ENCODE results near the gene WNT5A. TPM values are rescaled to one million over a fixed set of nuclear protein-coding genes. Genes with fewer than 3 reads are reported as not detected.

WNT5A gene
- total RNA-seq, 4 donors from 2014 or later, result 6.2 to 96.5 (median 23.1) TPM

- Histone ChIP-seq H3K4me3 (no peak overlapping the region), H3K27ac (no peak overlapping the region)
- DNase-seq, result no peak
Measured at GRCh38 chr3:55526332-55527030, 39.4 kb upstream of the WNT5A start.

GRCh38 chr3:55525436-55525835, 38.3 kb upstream of the WNT5A start:
- intact Hi-C loops (cut with DNase I; ENCODE audit: low total_unique reads), result no loop called here
- H3K27ac ChIP-seq, result no peak overlapping the region
- H3K27me3 ChIP-seq, result no peaks in the 10 kb centered on the region
- no peaks in the 10 kb centered on the region for H3K36me3 ChIP-seq
- H3K9me3 ChIP-seq, result no peaks in the 10 kb centered on the region
- no peak for TF ChIP-seq POLR2A (IDR thresholded peaks at IDR 0.05)
- H3K4me3 ChIP-seq, result no peak overlapping the region
- no peak for DNase-seq
- no peaks in the 10 kb centered on the region for H3K4me1 ChIP-seq

More at GRCh38 chr3:55526332-55527030, 39.4 kb upstream of the WNT5A start:
- no peaks in the 10 kb centered on the region for H3K27me3 ChIP-seq
- H3K4me1 ChIP-seq, result no peaks in the 10 kb centered on the region
- H3K36me3 ChIP-seq, result no peaks in the 10 kb centered on the region
- intact Hi-C loops (cut with DNase I; ENCODE audit: low total_unique reads), result no loop called here
- TF ChIP-seq, protein P1, sequence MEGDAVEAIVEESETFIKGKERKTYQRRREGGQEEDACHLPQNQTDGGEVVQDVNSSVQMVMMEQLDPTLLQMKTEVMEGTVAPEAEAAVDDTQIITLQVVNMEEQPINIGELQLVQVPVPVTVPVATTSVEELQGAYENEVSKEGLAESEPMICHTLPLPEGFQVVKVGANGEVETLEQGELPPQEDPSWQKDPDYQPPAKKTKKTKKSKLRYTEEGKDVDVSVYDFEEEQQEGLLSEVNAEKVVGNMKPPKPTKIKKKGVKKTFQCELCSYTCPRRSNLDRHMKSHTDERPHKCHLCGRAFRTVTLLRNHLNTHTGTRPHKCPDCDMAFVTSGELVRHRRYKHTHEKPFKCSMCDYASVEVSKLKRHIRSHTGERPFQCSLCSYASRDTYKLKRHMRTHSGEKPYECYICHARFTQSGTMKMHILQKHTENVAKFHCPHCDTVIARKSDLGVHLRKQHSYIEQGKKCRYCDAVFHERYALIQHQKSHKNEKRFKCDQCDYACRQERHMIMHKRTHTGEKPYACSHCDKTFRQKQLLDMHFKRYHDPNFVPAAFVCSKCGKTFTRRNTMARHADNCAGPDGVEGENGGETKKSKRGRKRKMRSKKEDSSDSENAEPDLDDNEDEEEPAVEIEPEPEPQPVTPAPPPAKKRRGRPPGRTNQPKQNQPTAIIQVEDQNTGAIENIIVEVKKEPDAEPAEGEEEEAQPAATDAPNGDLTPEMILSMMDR (IDR thresholded peaks at IDR 0.05), result no peak
- TF ChIP-seq POLR2A (IDR thresholded peaks at IDR 0.05), result no peak
- no peaks in the 10 kb centered on the region for H3K9me3 ChIP-seq

DNA sequence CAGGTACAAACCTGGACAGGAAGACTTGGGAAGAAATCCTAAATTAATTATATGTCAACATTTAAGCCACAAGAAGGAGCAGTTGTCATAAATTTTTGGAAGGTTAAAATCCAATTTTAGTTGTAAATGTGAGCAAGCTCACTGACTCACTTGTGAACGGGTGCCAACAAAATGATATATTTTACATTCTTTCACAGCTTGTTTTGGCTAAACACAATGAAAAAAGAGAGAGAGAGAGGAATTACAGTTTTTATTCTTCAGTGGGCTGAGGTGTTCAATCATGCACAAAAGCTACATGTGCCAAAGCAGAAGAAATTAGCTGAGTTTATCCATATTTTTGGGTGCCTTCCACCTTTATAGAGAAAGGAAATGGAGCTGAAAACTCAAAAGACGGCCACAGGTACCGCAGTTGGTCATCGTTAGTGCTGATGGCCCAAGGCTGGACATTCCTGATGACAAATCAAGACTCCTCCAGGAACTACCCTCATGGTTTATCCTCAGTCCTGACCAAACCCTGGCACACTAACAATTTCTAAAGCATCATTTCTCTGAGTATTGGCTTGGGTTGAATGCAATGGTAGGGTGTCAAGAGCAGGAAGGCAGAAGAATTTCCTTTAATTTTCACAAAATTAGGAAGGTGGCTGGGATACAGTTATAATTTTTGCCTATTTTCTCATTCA, 37.6 kb upstream of the WNT5A start:
- Histone ChIP-seq H3K9me3 (no peaks in the 10 kb centered on the region), H3K4me3 (no peak overlapping the region), H3K27me3 (no peaks in the 10 kb centered on the region), H3K4me1 (no peaks in the 10 kb centered on the region), H3K36me3 (no peaks in the 10 kb centered on the region), H3K27ac (no peak overlapping the region)
- TF ChIP-seq, protein P1 (IDR thresholded peaks at IDR 0.05), result no peak
- TF ChIP-seq POLR2A (IDR thresholded peaks at IDR 0.05), result no peak
- intact Hi-C loops (cut with DNase I; ENCODE audit: low total_unique reads), result no loop called here
- no peak for DNase-seq

DNA sequence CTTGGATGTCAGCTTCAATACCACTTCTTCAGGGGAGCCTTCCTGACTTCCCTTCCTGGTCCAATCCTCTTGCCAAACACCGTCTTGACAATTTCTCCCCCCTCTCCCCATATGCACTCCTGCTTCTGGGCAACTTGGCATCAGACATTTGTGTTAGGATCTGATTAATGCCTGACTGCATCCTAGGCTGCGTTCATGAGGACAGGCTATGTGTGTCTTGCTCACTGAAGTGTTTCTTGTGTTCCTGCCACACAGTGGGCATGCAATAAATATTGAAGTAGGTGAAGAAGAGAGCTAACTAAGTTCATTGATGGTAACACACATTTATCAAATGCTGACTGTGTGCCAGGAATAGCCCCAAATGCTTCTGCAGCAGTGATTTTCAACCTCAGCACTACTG, 36.4 kb upstream of the WNT5A start:
- H3K36me3 ChIP-seq, result no peaks in the 10 kb centered on the region
- TF ChIP-seq POLR2A (IDR thresholded peaks at IDR 0.05), result no peak
- TF ChIP-seq, protein P1 (IDR thresholded peaks at IDR 0.05), result no peak
- no peak for DNase-seq
- no peak overlapping the region for H3K4me3 ChIP-seq
- H3K4me1 ChIP-seq, result no peaks in the 10 kb centered on the region
- H3K27ac ChIP-seq, result no peak overlapping the region
- no peaks in the 10 kb centered on the region for H3K27me3 ChIP-seq
- intact Hi-C loops (cut with DNase I; ENCODE audit: low total_unique reads), result no loop called here
- H3K9me3 ChIP-seq, result no peaks in the 10 kb centered on the region

- H3K9me3 ChIP-seq, result no peaks in the 10 kb centered on the region
- intact Hi-C loops (cut with DNase I; ENCODE audit: low total_unique reads), result no loop called here
- TF ChIP-seq, protein P1 (IDR thresholded peaks at IDR 0.05), result no peak
- no peak for TF ChIP-seq POLR2A (IDR thresholded peaks at IDR 0.05)
- H3K27me3 ChIP-seq, result no peaks in the 10 kb centered on the region
- no peak for DNase-seq
- H3K4me3 ChIP-seq, result no peak overlapping the region
- no peak overlapping the region for H3K27ac ChIP-seq
- no peaks in the 10 kb centered on the region for H3K4me1 ChIP-seq
- H3K36me3 ChIP-seq, result no peaks in the 10 kb centered on the region
Measured at GRCh38 chr3:55521738-55522421, 34.8 kb upstream of the WNT5A start.

Measured in uterus (tissue), 4 donors.